OCI-LY3 (cell line): ENCODE data around the gene TSEN54.

Experiments used
- H2AFZ ChIP-seq: fragments of 200-600, 300-600 bp; shearing (Covaris generic); 2 replicates; pipeline ENCODE4 v1.6.0; 2014; ENCODE audit warnings: antibody characterized with exemption, low read depth, low read length
- H3K27ac ChIP-seq: fragments of 200-600, 300-600 bp; sonication (generic); 2 replicates; pipeline ENCODE4 v1.5.1; 2014; ENCODE audit warnings: mild to moderate bottlenecking, low read length, moderate library complexity, mixed read lengths
- H3K27me3 ChIP-seq: fragments of 200-600, 300-600 bp; sonication (generic); 2 replicates; pipeline ENCODE4 v1.6.1; 2014; ENCODE audit warnings: low read depth, low read length, mixed read lengths
- H3K36me3 ChIP-seq: fragments of 200-600, 300-600 bp; sonication (generic); replicated peaks from 2 replicates; pipeline ENCODE3; 2014; ENCODE audit warnings: low read depth, low read length, mixed read lengths
- H3K4me1 ChIP-seq: fragments of 300-600, 200-600 bp; sonication (generic); 2 replicates; pipeline ENCODE4 v1.6.1; 2014; ENCODE audit warnings: low read length, mixed read lengths
- H3K4me2 ChIP-seq: fragments of 200-600, 300-600 bp; sonication (generic); 2 replicates; pipeline ENCODE4 v1.6.1; 2014; ENCODE audit warnings: low read length, mixed read lengths
- H3K4me3 ChIP-seq: fragments of 300-600, 200-600 bp; sonication (generic); 2 replicates; pipeline ENCODE4 v1.5.1; 2014; ENCODE audit warnings: antibody characterized with exemption, mild to moderate bottlenecking, low read length, moderate library complexity
- H3K79me2 ChIP-seq: fragments of 300-600, 200-600 bp; shearing (Covaris generic); 2 replicates; pipeline ENCODE4 v1.6.1; 2014; ENCODE audit warnings: mild to moderate bottlenecking, low read length, mixed read lengths
- H3K9ac ChIP-seq: fragments of 300-600, 200-600 bp; shearing (Covaris generic); 2 replicates; pipeline ENCODE4 v1.6.0; 2014; ENCODE audit warnings: mild to moderate bottlenecking, low read length, moderate library complexity
- H3K9me3 ChIP-seq: fragments of 200-600, 300-600 bp; shearing (Covaris generic); 2 replicates; pipeline ENCODE4 v1.6.1; 2014; ENCODE audit warnings: low read length, mixed read lengths; ENCODE audit not compliant: insufficient read depth
- H4K20me1 ChIP-seq: fragments of 200-600, 300-600 bp; sonication (generic); 2 replicates; pipeline ENCODE4 v1.6.1; 2016; ENCODE audit warnings: low read length, mixed read lengths; ENCODE audit not compliant: insufficient read depth
- CTCF ChIP-seq: fragments of 200-600, 300-600 bp; sonication (generic); IDR thresholded peaks from 2 replicates; pipeline ENCODE4 v1.5.1; 2014; ENCODE audit warnings: antibody characterized with exemption, low read length, low read depth
- EZH2phosphoT487 ChIP-seq: fragments of 200-600 bp; shearing (Covaris generic); IDR thresholded peaks from 2 replicates; pipeline ENCODE4 v1.6.1; 2018; ENCODE audit warnings: antibody characterized with exemption, mixed run types, low read depth

TSEN54 gene

DNA sequence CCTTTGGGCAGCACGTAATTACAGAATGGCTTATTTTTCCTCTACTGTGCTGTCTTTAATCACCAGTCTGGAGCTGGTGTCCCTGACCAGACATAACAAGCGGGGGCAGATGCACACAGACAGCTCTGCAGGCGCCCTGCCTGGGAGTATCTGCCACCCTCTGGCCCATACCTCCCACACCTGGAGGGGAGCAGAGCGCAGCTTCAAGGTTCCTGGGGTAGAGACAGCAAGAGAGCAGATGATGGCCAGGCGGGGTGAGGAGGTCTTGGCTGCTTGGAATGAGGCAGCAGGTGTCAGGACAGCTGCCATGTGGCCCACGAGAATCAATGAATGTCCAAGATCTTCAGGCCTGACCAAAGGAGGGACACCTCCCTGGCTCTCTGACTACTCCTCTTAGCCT is 36.0 kb upstream of the TSEN54 start:
- Histone ChIP-seq H3K4me2 (no peak overlapping the region), H3K4me1 (no peaks in the 10 kb centered on the region), H3K79me2 (no peaks in the 10 kb centered on the region), H3K36me3 (no peaks in the 10 kb centered on the region), H3K27me3 (no peaks in the 10 kb centered on the region), H2AFZ (no peak overlapping the region), H3K4me3 (no peak overlapping the region), H4K20me1 (no peaks in the 10 kb centered on the region), H3K9ac (no peak overlapping the region), H3K27ac (no peak overlapping the region), H3K9me3 (no peaks in the 10 kb centered on the region)
- TF ChIP-seq EZH2phosphoT487 (no peak), CTCF (no peak)

GRCh38 chr17:75481194-75482068 is 34.9 kb upstream of the TSEN54 start:
- TF ChIP-seq CTCF, result no peak
- no peak for TF ChIP-seq EZH2phosphoT487
- no peak overlapping the region for H3K9ac ChIP-seq

GRCh38 chr17:75482098-75482942 is 34.0 kb upstream of the TSEN54 start:
- H3K9me3 ChIP-seq, result no peaks in the 10 kb centered on the region
- peaks cover 3% of the 10 kb centered on the region for H3K4me1 ChIP-seq
- TF ChIP-seq CTCF, result no peak
- no peaks in the 10 kb centered on the region for H4K20me1 ChIP-seq
- no peak overlapping the region for H3K27ac ChIP-seq
- H3K4me3 ChIP-seq, result no peak overlapping the region
- H3K27me3 ChIP-seq, result no peaks in the 10 kb centered on the region
- no peaks in the 10 kb centered on the region for H3K79me2 ChIP-seq
- H3K36me3 ChIP-seq, result no peaks in the 10 kb centered on the region
- H3K4me2 ChIP-seq, result no peak overlapping the region
- no peak overlapping the region for H3K9ac ChIP-seq
- no peak overlapping the region for H2AFZ ChIP-seq

More at GRCh38 chr17:75481194-75482068, 34.9 kb upstream of the TSEN54 start:
- H3K79me2 ChIP-seq, result no peaks in the 10 kb centered on the region
- H2AFZ ChIP-seq, result no peak overlapping the region
- no peaks in the 10 kb centered on the region for H3K9me3 ChIP-seq
- H3K4me2 ChIP-seq, result no peak overlapping the region
- no peak overlapping the region for H3K4me3 ChIP-seq
- no peaks in the 10 kb centered on the region for H4K20me1 ChIP-seq
- H3K27ac ChIP-seq, result no peak overlapping the region
- no peaks in the 10 kb centered on the region for H3K36me3 ChIP-seq
- H3K27me3 ChIP-seq, result no peaks in the 10 kb centered on the region
- H3K4me1 ChIP-seq, result no peaks in the 10 kb centered on the region

GRCh38 chr17:75485688-75486087 is 30.6 kb upstream of the TSEN54 start:
- H3K27ac ChIP-seq, result no peak overlapping the region
- no peak overlapping the region for H3K4me2 ChIP-seq
- H3K27me3 ChIP-seq, result no peaks in the 10 kb centered on the region
- H3K4me3 ChIP-seq, result no peak overlapping the region
- no peak for TF ChIP-seq EZH2phosphoT487
- no peak for TF ChIP-seq CTCF
- no peaks in the 10 kb centered on the region for H3K79me2 ChIP-seq
- no peak overlapping the region for H3K9ac ChIP-seq
- H3K36me3 ChIP-seq, result no peaks in the 10 kb centered on the region
- H2AFZ ChIP-seq, result no peak overlapping the region
- H3K4me1 ChIP-seq, result peaks cover 10% of the 10 kb centered on the region
- no peaks in the 10 kb centered on the region for H4K20me1 ChIP-seq
- H3K9me3 ChIP-seq, result no peaks in the 10 kb centered on the region
